ENCODE data around the gene ENPP4.

- TF ChIP-seq MYC (IDR thresholded peaks at IDR 0.05; ENCODE audit: low read depth, low read length) (no peak), MYC (CRISPR knock-in tag; IDR thresholded peaks at IDR 0.05; ENCODE audit: borderline replicate concordance, low read depth) (no peak), TARDBP (IDR thresholded peaks at IDR 0.05) (no peak), POLR2AphosphoS5 (IDR thresholded peaks at IDR 0.05; ENCODE audit: control insufficient read depth, insufficient read depth, low read depth, low read length) (no peak), TAF7 (tag; IDR thresholded peaks at IDR 0.05) (no peak), CBX5 (IDR thresholded peaks at IDR 0.05; ENCODE audit: borderline replicate concordance, low read depth) (no peak)
- TF ChIP-seq, protein P1, sequence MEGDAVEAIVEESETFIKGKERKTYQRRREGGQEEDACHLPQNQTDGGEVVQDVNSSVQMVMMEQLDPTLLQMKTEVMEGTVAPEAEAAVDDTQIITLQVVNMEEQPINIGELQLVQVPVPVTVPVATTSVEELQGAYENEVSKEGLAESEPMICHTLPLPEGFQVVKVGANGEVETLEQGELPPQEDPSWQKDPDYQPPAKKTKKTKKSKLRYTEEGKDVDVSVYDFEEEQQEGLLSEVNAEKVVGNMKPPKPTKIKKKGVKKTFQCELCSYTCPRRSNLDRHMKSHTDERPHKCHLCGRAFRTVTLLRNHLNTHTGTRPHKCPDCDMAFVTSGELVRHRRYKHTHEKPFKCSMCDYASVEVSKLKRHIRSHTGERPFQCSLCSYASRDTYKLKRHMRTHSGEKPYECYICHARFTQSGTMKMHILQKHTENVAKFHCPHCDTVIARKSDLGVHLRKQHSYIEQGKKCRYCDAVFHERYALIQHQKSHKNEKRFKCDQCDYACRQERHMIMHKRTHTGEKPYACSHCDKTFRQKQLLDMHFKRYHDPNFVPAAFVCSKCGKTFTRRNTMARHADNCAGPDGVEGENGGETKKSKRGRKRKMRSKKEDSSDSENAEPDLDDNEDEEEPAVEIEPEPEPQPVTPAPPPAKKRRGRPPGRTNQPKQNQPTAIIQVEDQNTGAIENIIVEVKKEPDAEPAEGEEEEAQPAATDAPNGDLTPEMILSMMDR (IDR thresholded peaks at IDR 0.05 in 2 of 3, conservative IDR thresholded peaks at IDR 0.05 in 1 of 3; ENCODE audit: insufficient read depth in 2 of 3, low read depth in 1 of 3, low read length in 3 of 3), result no peak
Measured at GRCh38 chr6:46095251-46095650, 34.5 kb upstream of the ENPP4 start.

Data from K562 (cell line).